GM12801 (cell line): ENCODE data around the gene SRC.

Experiments used
- CTCF ChIP-seq: IDR thresholded peaks from one replicate; pipeline ENCODE4 v1.5.1; 2011; ENCODE audit warnings: control low read depth; ENCODE audit not compliant: insufficient read length; ENCODE audit errors: extremely low read depth

Gene SRC

GRCh38 chr20:37326666-37327065, 19.3 kb upstream of the SRC start:
- TF ChIP-seq CTCF, result no peak

GRCh38 chr20:37327748-37328147, 18.2 kb upstream of the SRC start:
- TF ChIP-seq CTCF, result no peak

GRCh38 chr20:37328149-37328945, 17.6 kb upstream of the SRC start:
- TF ChIP-seq CTCF, result no peak

- TF ChIP-seq CTCF, result no peak
Measured at GRCh38 chr20:37329481-37330165, 16.3 kb upstream of the SRC start.

- no peak for TF ChIP-seq CTCF
Measured at GRCh38 chr20:37330316-37330715, 15.6 kb upstream of the SRC start.

GRCh38 chr20:37331060-37331857, 14.7 kb upstream of the SRC start:
- TF ChIP-seq CTCF, result no peak

- no peak for TF ChIP-seq CTCF
Measured at GRCh38 chr20:37333130-37333847, 12.7 kb upstream of the SRC start.
